HG02938 (cell line): Measurements from ENCODE around the gene HJURP.

Source experiments
- ATAC-seq: cut with Tn5 transposase; IDR thresholded peaks from one replicate; pipeline ENCODE4 v1.9.1; 2021; ENCODE audit warnings: mild to moderate bottlenecking, moderate library complexity; ENCODE audit not compliant: unreplicated experiment

HJURP gene

DNA sequence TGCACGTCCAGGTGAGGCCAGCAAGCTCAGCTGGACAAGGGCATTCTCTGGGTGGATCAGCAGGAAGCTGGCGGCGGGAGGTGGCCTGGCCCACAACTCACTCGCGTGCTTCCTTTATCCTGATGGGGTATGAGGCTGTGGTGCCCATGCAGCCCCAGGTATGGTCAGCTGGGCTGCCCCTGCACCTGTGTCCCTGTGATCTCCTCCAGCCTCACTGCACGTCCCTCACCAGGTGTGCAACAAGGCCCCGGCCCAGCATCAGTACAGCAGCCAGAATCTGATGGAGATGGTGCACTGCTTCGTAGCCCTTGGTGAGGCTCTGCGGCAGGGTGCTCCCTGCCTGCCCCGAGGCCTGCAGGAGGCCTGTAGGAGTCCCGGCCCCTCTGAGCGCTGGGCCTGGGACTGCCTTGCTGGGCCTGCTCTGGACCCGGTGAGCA lies 58.6 kb downstream of the HJURP start:
- no peak for ATAC-seq

DNA sequence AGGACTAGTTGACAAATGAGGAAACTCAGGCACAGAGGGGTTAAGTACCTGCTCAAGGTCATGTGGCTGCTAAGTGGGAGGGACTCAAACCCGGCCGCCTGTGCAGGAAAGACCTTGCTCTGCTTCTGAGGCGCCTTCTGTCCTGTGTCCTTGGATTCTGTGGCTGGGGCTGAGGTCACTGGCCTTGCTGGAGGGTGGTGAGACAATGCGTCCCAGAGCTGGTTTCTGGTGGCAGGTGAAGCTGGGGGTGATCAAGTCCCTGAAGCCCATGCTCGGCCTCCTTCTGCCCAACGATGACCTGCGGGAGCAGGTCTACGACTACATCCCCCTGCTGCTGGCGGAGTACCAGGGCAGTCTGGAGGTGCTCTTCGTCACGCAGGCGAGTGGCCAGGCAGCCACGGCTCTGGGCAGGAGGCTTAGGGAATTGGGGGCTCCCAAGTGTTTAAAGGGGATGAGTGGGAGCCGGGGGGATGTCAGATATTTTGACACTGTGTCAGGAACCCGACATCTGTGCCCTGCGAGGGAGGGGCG lies 60.1 kb downstream of the HJURP start:
- no peak for ATAC-seq

DNA sequence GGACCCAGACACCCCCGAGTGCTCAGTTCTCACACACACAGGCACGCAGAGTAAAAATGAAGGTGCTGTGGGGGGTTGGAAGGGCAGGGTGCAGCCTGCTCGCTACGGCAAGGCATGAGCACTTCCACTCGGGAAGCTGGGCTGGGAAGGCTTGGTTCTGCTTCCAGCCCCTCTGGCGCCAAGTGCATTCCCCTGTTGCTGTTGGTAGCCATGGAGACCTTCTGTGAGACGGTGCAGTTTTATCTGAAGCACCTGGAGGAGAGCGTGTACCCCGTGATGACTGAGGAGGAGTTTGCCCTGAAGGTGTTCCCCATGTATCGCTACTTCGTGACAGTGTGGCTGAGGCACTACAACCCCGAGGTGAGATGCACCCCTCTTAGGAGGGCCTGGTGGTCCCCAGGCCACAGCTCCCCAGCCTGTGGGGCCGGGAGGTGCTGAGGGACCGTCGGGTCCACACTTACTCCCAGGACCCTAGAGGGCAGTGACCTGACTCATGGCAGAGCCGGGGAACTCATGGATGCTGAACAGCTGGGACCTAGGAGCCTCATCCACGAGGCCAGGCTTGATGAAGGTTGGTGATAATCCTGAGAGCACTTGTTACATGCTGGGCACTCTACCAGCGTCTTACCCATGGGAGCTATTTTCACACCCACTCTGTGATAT lies 60.7 kb downstream of the HJURP start:
- no peak for ATAC-seq

DNA sequence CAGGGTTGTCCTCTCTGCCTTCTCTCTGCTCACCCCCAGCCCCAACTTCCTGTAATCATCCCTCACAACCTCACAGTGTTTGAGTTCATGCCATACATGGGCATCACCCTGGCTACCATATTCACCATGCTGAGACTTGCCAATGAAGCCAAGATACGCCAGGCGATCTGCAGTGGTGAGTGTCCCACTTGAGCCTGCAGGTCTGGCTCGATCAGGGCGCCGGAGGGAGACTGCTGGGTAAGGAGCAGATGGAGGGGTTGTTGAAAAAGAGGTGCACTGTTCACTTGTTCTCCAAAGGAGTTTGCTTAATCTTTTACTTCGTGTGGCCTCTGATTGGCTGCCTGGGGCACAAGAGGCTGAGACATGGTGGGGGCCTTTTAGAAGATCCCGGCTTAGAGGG lies 61.6 kb downstream of the HJURP start:
- no peak for ATAC-seq

DNA sequence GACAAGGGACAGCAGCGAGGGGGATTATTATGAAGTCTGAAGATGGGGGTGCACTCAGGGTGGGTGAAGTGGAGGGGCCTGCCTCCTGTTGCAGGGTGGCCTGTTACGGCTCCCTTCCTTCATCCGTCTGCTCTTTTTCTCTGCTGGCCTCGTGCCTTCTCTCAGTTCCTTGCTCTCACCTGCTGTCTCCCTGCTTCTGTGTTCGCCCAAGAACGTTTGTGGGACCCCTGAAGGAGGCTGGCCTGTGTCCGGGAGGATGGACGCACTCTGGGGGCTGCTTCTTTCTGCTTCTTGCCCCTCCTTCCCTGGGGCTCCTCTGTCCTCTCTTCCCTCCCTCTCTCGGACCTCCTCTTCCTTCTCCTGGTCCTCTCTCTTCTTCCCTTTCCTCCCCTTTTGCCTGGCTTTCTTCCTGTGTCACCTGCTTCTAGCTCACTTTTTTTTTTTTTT lies 62.4 kb downstream of the HJURP start:
- ATAC-seq, result no peak

DNA sequence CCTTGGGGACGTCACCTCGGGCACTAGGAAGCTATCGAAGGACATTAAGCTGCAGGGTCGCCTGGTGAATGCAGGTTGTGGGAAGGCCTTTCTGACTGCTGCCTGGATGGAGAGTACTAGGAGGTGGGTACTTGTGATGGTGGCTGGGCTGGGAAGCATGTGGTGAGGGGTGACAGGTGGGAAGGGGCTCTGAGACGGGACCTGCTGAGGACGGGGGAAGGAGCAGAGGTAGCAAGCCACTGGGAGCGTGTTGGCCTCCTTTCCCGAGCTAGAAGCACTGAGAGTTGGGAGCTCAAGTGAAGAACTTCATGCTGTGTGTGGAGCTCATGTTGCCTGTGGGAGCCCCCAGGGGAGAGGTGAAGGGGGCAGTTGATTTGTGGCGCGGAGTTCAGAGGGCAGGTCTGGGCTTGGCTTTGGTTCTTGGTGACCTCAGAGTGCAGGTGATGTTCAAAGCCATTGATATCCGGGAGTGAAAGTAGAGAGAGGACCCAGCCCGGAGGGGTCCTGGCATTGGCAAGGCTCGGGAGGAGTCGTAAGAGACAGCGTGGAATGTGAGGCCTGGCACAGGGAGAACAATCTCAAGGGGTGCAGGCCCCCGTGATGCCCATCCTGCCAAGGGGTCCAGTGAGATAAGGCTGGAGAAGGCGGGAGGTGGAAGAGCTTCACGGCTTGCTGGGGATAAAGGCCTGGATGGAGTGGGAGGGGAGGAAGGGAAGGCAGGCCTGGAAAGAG lies 63.0 kb downstream of the HJURP start:
- ATAC-seq, result no peak

DNA sequence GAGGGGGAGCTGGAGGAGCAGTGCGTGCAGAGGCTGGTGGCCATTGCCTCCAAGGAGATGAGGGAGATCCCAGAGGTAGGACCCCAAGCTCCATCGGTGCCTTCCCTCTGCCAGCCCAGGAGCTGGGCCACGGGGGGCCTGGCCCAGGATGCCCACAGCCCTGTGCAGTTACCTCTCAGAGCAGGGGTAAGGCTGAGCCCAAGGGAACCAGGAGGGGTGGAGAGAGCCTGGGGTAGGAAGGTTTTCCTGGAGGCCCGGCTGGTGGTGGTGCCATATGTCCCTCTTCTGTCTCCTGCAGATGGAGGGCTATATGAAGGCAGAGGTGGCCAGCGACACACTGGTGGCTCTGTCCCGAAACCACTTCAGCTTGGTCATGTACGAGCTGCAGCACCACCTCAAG lies 64.8 kb downstream of the HJURP start:
- no peak for ATAC-seq
